Measurements from ENCODE around the gene CDC25A. TPM values are rescaled to one million over a fixed set of nuclear protein-coding genes. Genes with fewer than 3 reads are reported as not detected.
A peak's percentile ranks its signal among the peaks of the same experiment; 100 is the strongest.

CDC25A gene
- total and polyA plus RNA-seq, 2 of the 8 experiments (the other 6 are each of a cell fraction or from before 2014, with no cell fraction given): 20.7 to 62.1 TPM

DNA sequence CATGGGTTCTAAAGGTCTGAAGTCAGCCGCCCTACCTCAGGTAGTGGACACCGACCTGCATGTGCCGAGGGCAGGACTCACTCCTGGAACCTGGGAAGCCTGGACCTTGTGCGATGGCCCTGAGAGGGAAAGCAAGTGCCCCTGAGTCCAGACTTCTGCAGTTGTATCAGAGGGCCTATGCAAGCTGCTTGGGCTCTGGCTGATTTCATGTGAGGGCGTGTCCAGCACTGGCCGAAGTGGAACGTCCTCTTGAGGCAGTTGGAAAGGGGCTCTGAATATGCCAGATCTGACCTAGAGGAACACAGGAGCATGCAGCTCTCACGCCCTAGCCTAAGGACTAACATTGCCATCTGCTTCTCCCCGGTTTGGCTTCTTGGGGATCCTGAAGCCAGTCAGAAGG lies 32.5 kb upstream of the CDC25A start:
- ChIA-PET CTCF (ENCODE audit: partially characterized antibody) (interaction anchor here (1.1 kb wide), 1 partner anchor 16 kb away, joined by 3 read pairs; no protein-coding TSS in a partner anchor), POLR2A (ENCODE audit: partially characterized antibody) (interaction anchor here (1.3 to 1.8 kb wide), 2 partner anchors 20 to 24 kb away, joined by 4 read pairs; partner anchors contain the start of gene ZNF589)
- Histone ChIP-seq H3K56ac (replicated peaks; ENCODE audit: insufficient read length, low read depth, low read length) (no peak overlapping the region), H3K18ac (ENCODE audit: extremely low read depth, low read length) (no peak overlapping the region), H4K8ac (ENCODE audit: extremely low read depth, insufficient read depth, low read length) (no peak overlapping the region), H3K9me3 (ENCODE audit: insufficient read depth in 2 of 2, low read depth in 1 of 2, low read length in 1 of 2) (no peaks in the 10 kb centered on the region), H2BK12ac (ENCODE audit: low read depth, low read length) (no peak overlapping the region), H3K14ac (ENCODE audit: insufficient read length) (no peak overlapping the region), H2BK20ac (ENCODE audit: low read length) (no peak overlapping the region), H2BK120ac (replicated peaks; ENCODE audit: low read depth, low read length) (no peak overlapping the region), H3K36me3 (ENCODE audit: control insufficient read depth in 2 of 4, insufficient read depth in 4 of 4, low read length in 3 of 4) (no peaks in the 10 kb centered on the region), H2AK5ac (ENCODE audit: low read depth, low read length) (no peak overlapping the region), H2BK5ac (ENCODE audit: low read depth, low read length) (no peak overlapping the region), H3K79me2 (ENCODE audit: control insufficient read depth in 1 of 2, insufficient read depth in 2 of 2, low read length in 2 of 2) (no peaks in the 10 kb centered on the region), H3K4me1 (replicated peaks in 1 of 4; ENCODE audit: control insufficient read depth in 3 of 4, insufficient read depth in 4 of 4, low read length in 3 of 4) (no peaks in the 10 kb centered on the region), H3K4me3 (ENCODE audit: extremely low read depth in 1 of 4, insufficient read depth in 2 of 4, low read depth in 3 of 4, low read length in 4 of 4) (no peak overlapping the region), H2BK15ac (ENCODE audit: low read length) (0 out of 2 replicates have a peak overlapping the region, but pooled peaks have one; percentile 12), H3K23ac (ENCODE audit: insufficient read length) (no peak overlapping the region), H4K5ac (ENCODE audit: insufficient read length, low read depth, low read length) (no peak overlapping the region), H3K9ac (replicated peaks in 1 of 4; ENCODE audit: extremely low read depth in 1 of 4, low read depth in 3 of 4, low read length in 3 of 4) (no peak overlapping the region), H4K20me1 (replicated peaks in 1 of 2; ENCODE audit: control insufficient read depth in 1 of 2, insufficient read depth in 2 of 2, low read length in 2 of 2) (no peaks in the 10 kb centered on the region), H3K23me2 (ENCODE audit: low read depth, low read length) (no peaks in the 10 kb centered on the region), H3K27ac (ENCODE audit: low read depth, low read length) (no peak overlapping the region), H4K91ac (replicated peaks; ENCODE audit: insufficient read length, low read length) (no peak overlapping the region), H3K79me1 (ENCODE audit: low read depth, low read length) (no peaks in the 10 kb centered on the region), H3K4ac (replicated peaks; ENCODE audit: insufficient read length, low read depth, low read length) (no peak overlapping the region), H2AFZ (ENCODE audit: low read length) (no peak overlapping the region), H3K27me3 (replicated peaks in 1 of 4; ENCODE audit: control insufficient read depth in 3 of 4, extremely low read depth in 1 of 4, insufficient read depth in 3 of 4, low read length in 3 of 4) (peaks cover 0 to 4% (median 0%) of the 10 kb centered on the region in 4 experiments; a peak in 1 of 7 replicates), H3K4me2 (ENCODE audit: insufficient read depth in 1 of 2, low read depth in 2 of 2, low read length in 2 of 2) (no peak overlapping the region)
- TF ChIP-seq CBX5 (IDR thresholded peaks at IDR 0.05; ENCODE audit: low read depth, low read length) (no peak), BACH1 (IDR thresholded peaks at IDR 0.05; ENCODE audit: low read length) (no peak), HDAC2 (IDR thresholded peaks at IDR 0.05; ENCODE audit: borderline replicate concordance in 1 of 2, low read depth in 2 of 2, low read length in 2 of 2) (no peak), POLR2A (IDR thresholded peaks at IDR 0.05; ENCODE audit: control extremely low read depth in 1 of 2, low read depth in 2 of 2, low read length in 2 of 2) (no peak), EGR1 (IDR thresholded peaks at IDR 0.05; ENCODE audit: borderline replicate concordance, low read depth, low read length) (no peak), POLR2AphosphoS5 (IDR thresholded peaks at IDR 0.05; ENCODE audit: low read depth, low read length) (no peak), ZNF274 (IDR thresholded peaks at IDR 0.05; ENCODE audit: borderline replicate concordance, extremely low read depth, low read length) (no peak), RFX5 (IDR thresholded peaks at IDR 0.05; ENCODE audit: borderline replicate concordance, low read depth, low read length) (no peak), EZH2 (IDR thresholded peaks at IDR 0.05; ENCODE audit: low read depth, low read length, severe bottlenecking) (no peak), MAFK (IDR thresholded peaks at IDR 0.05; ENCODE audit: low read depth, low read length) (no peak), RXRA (IDR thresholded peaks at IDR 0.05; ENCODE audit: insufficient read depth, low read depth, low read length) (no peak), TEAD4 (IDR thresholded peaks at IDR 0.05; ENCODE audit: low read depth, low read length) (no peak), GTF2F1 (IDR thresholded peaks at IDR 0.05; ENCODE audit: borderline replicate concordance, low read depth, low read length) (no peak)
- TF ChIP-seq, protein P1, sequence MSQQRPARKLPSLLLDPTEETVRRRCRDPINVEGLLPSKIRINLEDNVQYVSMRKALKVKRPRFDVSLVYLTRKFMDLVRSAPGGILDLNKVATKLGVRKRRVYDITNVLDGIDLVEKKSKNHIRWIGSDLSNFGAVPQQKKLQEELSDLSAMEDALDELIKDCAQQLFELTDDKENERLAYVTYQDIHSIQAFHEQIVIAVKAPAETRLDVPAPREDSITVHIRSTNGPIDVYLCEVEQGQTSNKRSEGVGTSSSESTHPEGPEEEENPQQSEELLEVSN (IDR thresholded peaks at IDR 0.05): no peak
- 90% methylated on average over 9 of the region's 9 CpGs; no CpG with 5 or more reads in 1 of the 2 experiments for WGBS, 2 experiments (ENCODE audit: extremely low coverage in 1 of 2, insufficient coverage in 1 of 2, insufficient read length in 1 of 2, insufficient replicate concordance in 2 of 2, low coverage in 1 of 2, low lambda C conversion rate in 2 of 2, missing lambda C conversion rate in 1 of 2)
- FAIRE-seq (no peak), DNase-seq (ENCODE audit: low read depth in 1 of 2, low spot score in 2 of 2) (no peak)

All from H1 (cell line).